ENCODE results near the gene ACADVL. TPM values are rescaled to one million over a fixed set of nuclear protein-coding genes. Genes with fewer than 3 reads are reported as not detected.

The ACADVL gene
- total RNA-seq, 2 donors from 2014 or later, result 589 to 593 TPM

DNA sequence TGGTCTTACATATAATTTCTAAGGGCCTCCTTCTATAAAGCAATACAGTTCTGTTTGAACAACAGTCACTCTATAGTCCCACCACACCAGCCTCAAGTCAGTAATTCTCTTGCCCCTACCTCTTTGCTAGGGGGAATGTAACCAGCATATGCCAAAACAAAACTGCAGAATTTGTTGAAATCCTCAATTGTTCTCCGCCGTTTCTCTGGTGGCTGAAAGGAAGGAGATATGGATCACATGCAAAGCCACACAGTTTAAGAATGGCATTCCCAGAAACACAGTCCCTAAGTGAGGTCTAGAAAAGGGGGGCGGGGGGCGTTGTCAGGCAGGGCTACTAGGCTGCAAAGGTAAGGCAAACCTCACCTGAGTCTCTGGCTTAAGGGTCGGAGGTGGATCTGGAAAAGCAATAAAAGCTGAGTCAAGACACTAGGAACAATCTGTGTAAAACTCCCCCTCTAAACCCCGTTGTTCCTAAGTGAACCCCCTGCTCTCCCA lies 17.6 kb downstream of the ACADVL start:
- H3K9me3 ChIP-seq, result no peaks in the 10 kb centered on the region
- intact Hi-C loops (cut with DNase I), result loop anchor here (10.0 kb wide), 1 partner anchor 597 kb away; the partner anchor contains the start of gene KDM6B
- no peak for DNase-seq (ENCODE audit: low spot score)
- H3K4me3 ChIP-seq, result peak overlapping the region; percentile 94 to 100
- TF ChIP-seq POLR2AphosphoS5 (IDR thresholded peaks at IDR 0.05), result no peak
- TF ChIP-seq, protein P1, sequence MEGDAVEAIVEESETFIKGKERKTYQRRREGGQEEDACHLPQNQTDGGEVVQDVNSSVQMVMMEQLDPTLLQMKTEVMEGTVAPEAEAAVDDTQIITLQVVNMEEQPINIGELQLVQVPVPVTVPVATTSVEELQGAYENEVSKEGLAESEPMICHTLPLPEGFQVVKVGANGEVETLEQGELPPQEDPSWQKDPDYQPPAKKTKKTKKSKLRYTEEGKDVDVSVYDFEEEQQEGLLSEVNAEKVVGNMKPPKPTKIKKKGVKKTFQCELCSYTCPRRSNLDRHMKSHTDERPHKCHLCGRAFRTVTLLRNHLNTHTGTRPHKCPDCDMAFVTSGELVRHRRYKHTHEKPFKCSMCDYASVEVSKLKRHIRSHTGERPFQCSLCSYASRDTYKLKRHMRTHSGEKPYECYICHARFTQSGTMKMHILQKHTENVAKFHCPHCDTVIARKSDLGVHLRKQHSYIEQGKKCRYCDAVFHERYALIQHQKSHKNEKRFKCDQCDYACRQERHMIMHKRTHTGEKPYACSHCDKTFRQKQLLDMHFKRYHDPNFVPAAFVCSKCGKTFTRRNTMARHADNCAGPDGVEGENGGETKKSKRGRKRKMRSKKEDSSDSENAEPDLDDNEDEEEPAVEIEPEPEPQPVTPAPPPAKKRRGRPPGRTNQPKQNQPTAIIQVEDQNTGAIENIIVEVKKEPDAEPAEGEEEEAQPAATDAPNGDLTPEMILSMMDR (IDR thresholded peaks at IDR 0.05), result no peak
- TF ChIP-seq POLR2A (IDR thresholded peaks at IDR 0.05), result no peak
- H3K4me1 ChIP-seq (replicated peaks), result peaks cover 18% of the 10 kb centered on the region
- H3K36me3 ChIP-seq, result peaks cover 0 to 10% of the 10 kb centered on the region in 2 donors
- WGBS, result 17% methylated on average over 6 of the region's 6 CpGs
- peak overlapping the region; percentile 98 to 99 for H3K27ac ChIP-seq
- no peaks in the 10 kb centered on the region for H3K27me3 ChIP-seq (replicated peaks; ENCODE audit: insufficient read depth)

DNA sequence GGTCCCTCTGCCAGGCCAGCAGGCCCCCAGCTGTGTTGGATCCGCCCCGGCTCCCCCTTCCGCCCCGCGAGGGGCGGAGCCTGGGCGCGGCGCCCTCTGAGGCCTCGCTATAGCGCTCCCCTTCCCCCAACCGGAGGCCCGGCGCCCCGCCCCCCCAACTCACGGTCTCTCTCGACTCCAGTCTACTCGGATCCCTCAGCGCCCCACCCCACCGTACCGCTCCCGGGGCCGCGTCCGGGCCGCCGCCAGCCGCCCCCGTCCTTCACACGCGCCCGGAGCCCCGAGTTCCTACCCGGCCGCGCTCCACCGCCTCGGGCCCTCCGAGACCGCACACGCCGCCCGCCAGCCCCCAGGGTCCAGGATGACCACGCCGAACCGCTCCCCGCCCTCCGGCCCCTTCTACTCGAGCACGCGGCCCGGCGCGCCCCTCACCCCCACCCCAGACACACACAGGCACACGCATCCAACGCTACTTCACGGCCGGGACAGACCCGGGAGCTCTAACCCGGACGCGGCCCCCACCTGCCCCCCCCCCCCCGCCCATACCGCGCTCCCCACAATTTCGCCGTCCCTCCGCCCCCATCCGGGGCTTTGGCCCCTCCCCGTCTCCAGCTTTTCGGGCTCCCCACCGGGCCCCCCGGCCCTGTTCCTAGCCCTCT lies 18.2 kb downstream of the ACADVL start:
- no peaks in the 10 kb centered on the region for H3K27me3 ChIP-seq (replicated peaks; ENCODE audit: insufficient read depth)
- H3K27ac ChIP-seq, result peak overlapping the region; percentile 98 to 99
- H3K4me1 ChIP-seq (replicated peaks), result peaks cover 18% of the 10 kb centered on the region
- peak; percentile 16 for TF ChIP-seq POLR2A (IDR thresholded peaks at IDR 0.05)
- peak; percentile 52 for TF ChIP-seq POLR2AphosphoS5 (IDR thresholded peaks at IDR 0.05)
- TF ChIP-seq, protein P1 (IDR thresholded peaks at IDR 0.05), result no peak
- H3K9me3 ChIP-seq, result no peaks in the 10 kb centered on the region
- peak; percentile 79 for DNase-seq (ENCODE audit: low spot score)
- under 1% methylated on average over 42 of the region's 73 CpGs for WGBS
- peaks cover 0 to 10% of the 10 kb centered on the region in 2 donors for H3K36me3 ChIP-seq
- H3K4me3 ChIP-seq, result peak overlapping the region; percentile 94 to 100
- intact Hi-C loops (cut with DNase I), result loop anchor here (10.0 kb wide), 1 partner anchor 597 kb away; the partner anchor contains the start of gene KDM6B

DNA sequence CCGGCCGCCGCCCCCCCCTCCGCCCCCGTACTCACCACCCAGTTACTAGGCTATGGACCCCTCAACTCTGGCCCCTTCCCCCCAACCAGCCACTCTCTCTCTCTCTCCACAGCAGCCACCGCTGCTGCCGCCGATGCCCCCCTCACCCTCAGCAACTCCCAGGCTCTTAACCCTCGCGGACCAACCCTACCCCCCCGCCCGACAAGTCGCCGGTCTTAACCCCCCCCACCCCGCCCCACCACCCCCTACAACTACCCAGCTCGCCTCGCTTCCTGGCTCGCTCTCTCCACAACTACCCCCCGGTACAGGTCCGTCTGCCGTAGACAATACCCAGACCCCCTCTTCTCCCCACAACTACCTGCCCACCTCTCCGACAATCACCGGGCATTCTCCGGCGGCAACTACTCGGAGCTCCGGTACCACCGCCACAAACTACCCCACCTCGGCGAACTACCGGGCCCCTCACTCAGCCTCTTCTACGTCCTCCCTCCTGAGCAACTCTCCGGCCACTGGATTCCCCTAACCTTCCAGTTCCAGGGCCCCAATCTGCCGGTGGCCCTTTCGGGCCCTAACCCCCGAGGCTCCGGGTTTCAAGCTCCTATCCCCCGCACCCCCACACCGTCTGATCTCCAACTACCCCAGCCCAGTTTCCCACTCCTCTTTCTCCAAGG lies 18.8 kb downstream of the ACADVL start:
- intact Hi-C loops (cut with DNase I), result loop anchor here (10.0 kb wide), 1 partner anchor 596 kb away; the partner anchor contains the start of gene KDM6B
- under 1% methylated on average over 35 of the region's 39 CpGs for WGBS
- no peaks in the 10 kb centered on the region for H3K9me3 ChIP-seq
- H3K4me3 ChIP-seq, result peak overlapping the region; percentile 94 to 100
- TF ChIP-seq POLR2A (IDR thresholded peaks at IDR 0.05), result no peak
- TF ChIP-seq, protein P1 (IDR thresholded peaks at IDR 0.05), result no peak
- TF ChIP-seq POLR2AphosphoS5 (IDR thresholded peaks at IDR 0.05), result no peak
- H3K36me3 ChIP-seq, result peaks cover 0 to 10% of the 10 kb centered on the region in 2 donors
- peaks cover 18% of the 10 kb centered on the region for H3K4me1 ChIP-seq (replicated peaks)
- H3K27ac ChIP-seq, result peak overlapping the region; percentile 98 to 99
- DNase-seq (ENCODE audit: low spot score), result no peak
- no peaks in the 10 kb centered on the region for H3K27me3 ChIP-seq (replicated peaks; ENCODE audit: insufficient read depth)

DNA sequence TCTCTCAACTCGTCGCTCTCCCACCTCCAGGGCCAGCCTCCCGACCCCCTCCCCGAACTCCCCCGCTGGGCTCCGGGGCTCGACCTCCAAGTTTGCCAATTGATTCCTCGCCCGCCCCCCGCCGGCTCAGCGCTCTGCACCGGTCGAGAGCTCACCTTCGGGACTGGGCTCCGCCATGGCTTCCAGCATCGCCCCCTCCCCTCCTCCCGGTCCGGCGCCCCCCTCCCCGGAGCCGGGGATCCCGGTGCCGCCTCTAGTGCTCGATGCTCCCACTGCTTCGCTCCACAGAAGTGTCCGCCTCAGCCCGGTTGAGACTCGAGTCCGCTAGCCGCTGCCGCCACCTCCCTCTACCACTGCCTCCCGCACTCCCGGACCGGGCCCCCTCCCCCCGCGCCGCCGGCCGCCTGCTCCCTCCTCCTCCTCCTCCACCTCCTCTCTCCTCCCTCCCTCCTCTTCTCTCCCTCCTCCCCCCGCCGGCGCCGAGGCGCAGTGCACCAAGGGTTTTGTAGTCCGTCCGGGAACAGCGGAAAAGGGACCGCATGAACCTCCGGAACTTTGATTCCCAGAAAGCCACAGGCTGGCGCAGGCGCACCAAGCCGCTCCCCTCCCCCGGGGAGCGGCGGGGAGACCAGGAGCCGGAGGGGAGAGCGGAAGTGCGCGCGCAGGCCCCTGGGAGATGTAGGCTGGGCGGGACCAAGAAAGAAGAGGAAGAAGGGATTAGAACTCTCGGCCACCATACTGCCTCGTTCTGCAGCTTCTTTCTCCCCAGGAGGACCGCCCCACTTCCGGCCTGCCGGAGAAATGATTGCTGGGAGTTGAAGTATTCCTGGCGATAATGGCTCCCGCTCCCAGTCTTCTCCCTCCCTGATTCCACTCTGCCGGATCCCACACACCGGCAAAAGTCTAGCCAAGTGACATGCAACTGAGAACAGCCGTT lies 19.6 kb downstream of the ACADVL start, which contains the start of gene PHF23:
TSS of gene PHF23 (minus strand) at position 367 of the 937 bp plus-strand sequence. CDS start at position 189, 178 bp downstream.
- no peaks in the 10 kb centered on the region for H3K9me3 ChIP-seq
- H3K4me1 ChIP-seq (replicated peaks), result peaks cover 18% of the 10 kb centered on the region
- H3K36me3 ChIP-seq, result peaks cover 0 to 10% of the 10 kb centered on the region in 2 donors
- no peaks in the 10 kb centered on the region for H3K27me3 ChIP-seq (replicated peaks; ENCODE audit: insufficient read depth)
- WGBS, result under 1% methylated on average over 70 of the region's 72 CpGs
- peak; percentile 99 for DNase-seq (ENCODE audit: low spot score)
- peak within 1 kb of the TSS; percentile 94 to 100 for H3K4me3 ChIP-seq
- intact Hi-C loops (cut with DNase I), result loop anchor here (10.0 kb wide), 1 partner anchor 595 kb away; the partner anchor contains the start of gene KDM6B
- TF ChIP-seq, protein P1 (IDR thresholded peaks at IDR 0.05), result peak in 3 of 4 experiments; percentile 27 to 78 (median 33)
- TF ChIP-seq POLR2AphosphoS5 (IDR thresholded peaks at IDR 0.05) (peak; percentile 99), POLR2A (IDR thresholded peaks at IDR 0.05) (peak; percentile 89)
- peak within 1 kb of the TSS; percentile 98 to 99 for H3K27ac ChIP-seq
